ENCODE results near the gene PTK6. TPM values are rescaled to one million over a fixed set of nuclear protein-coding genes. Genes with fewer than 3 reads are reported as not detected.

PTK6 gene
- total and polyA plus RNA-seq, 2 of the 13 experiments (the other 11 are each of a cell fraction or from before 2014, with no cell fraction given), result 0.08 TPM; not detected in 1

GRCh38 chr20:63576311-63576710 is 39.1 kb upstream of the PTK6 start:
- H3K27ac ChIP-seq (ENCODE audit: extremely low read length, insufficient read depth, low read length), result no peak overlapping the region
- intact Hi-C loops (cut with micrococcal nuclease; ENCODE audit: unreplicated experiment), result no loop called here
- peaks cover 6 to 34% of the 10 kb centered on the region in 2 experiments; a peak in 3 of 5 replicates for H3K27me3 ChIP-seq (ENCODE audit: control insufficient read depth in 1 of 2, insufficient read depth in 2 of 2, low read length in 2 of 2)
- H3K36me3 ChIP-seq (replicated peaks in 1 of 2; ENCODE audit: control insufficient read depth in 1 of 2, insufficient read depth in 2 of 2, low read length in 2 of 2), result no peaks in the 10 kb centered on the region
- in situ Hi-C loops (cut with HindIII; ENCODE audit: extremely low pct_ligation_motif_present, low pct_unique_long_range_greater_than_20kb), result loop anchor here (5.0 kb wide), 1 partner anchor 39 kb away; the partner anchor contains the start of gene PTK6
- 72% methylated on average over 7 of the region's 7 CpGs for WGBS (ENCODE audit: low lambda C conversion rate)
- DNase-seq (ENCODE audit: low spot score), result no peak
- no peak overlapping the region for H3K4me3 ChIP-seq (replicated peaks in 1 of 3; ENCODE audit: insufficient read depth in 1 of 3, low read depth in 2 of 3, low read length in 3 of 3)
- H3K79me2 ChIP-seq (ENCODE audit: insufficient read depth, low read length), result no peaks in the 10 kb centered on the region
- H3K4me2 ChIP-seq (ENCODE audit: low read depth, low read length), result no peak overlapping the region
- FAIRE-seq, result no peak
- no peaks in the 10 kb centered on the region for H4K20me1 ChIP-seq (ENCODE audit: insufficient read depth, low read length)
- no peak for ATAC-seq
- H3K4me1 ChIP-seq (ENCODE audit: insufficient read depth, low read length), result peaks cover 69% of the 10 kb centered on the region
- ChIA-PET POLR2A (no interaction called here), CTCF (ENCODE audit: low intra/inter-chr PET ratio, low total read pairs) (no interaction called here)
- BruUV-seq (replicated peaks), result no TSS peak
- H2AFZ ChIP-seq (ENCODE audit: low read length), result no peak overlapping the region
- no peak overlapping the region for H3K9ac ChIP-seq (ENCODE audit: insufficient read depth, low read depth, low read length)
- H3K9me3 ChIP-seq (ENCODE audit: low read length), result no peaks in the 10 kb centered on the region
- TF ChIP-seq SYNCRIP (IDR thresholded peaks at IDR 0.05; ENCODE audit: insufficient read depth, low read depth, low read length) (no peak), ZNF724P (CRISPR knock-in tag; IDR thresholded peaks at IDR 0.05; ENCODE audit: borderline replicate concordance) (no peak), ZNF703 (CRISPR knock-in tag; IDR thresholded peaks at IDR 0.05; ENCODE audit: borderline replicate concordance) (no peak), ZBTB43 (CRISPR knock-in tag; conservative IDR thresholded peaks at IDR 0.05) (no peak), NCOA2 (CRISPR knock-in tag; IDR thresholded peaks at IDR 0.05) (no peak), ZNF704 (CRISPR knock-in tag; IDR thresholded peaks at IDR 0.05; ENCODE audit: borderline replicate concordance) (no peak), PAX8 (CRISPR knock-in tag; IDR thresholded peaks at IDR 0.05; ENCODE audit: borderline replicate concordance) (no peak), ZNF513 (CRISPR knock-in tag; conservative IDR thresholded peaks at IDR 0.05) (no peak), MED13 (CRISPR knock-in tag; IDR thresholded peaks at IDR 0.05) (no peak), TAF15 (IDR thresholded peaks at IDR 0.05; ENCODE audit: low read depth, low read length, poor library complexity, severe bottlenecking) (no peak), ZBTB38 (CRISPR knock-in tag; IDR thresholded peaks at IDR 0.05) (no peak), TEAD3 (CRISPR knock-in tag; optimal IDR thresholded peaks at IDR 0.05; ENCODE audit: borderline replicate concordance) (no peak), ZNF33B (CRISPR knock-in tag; IDR thresholded peaks at IDR 0.05) (no peak), DPF2 (CRISPR knock-in tag; IDR thresholded peaks at IDR 0.05; ENCODE audit: borderline replicate concordance, low read depth) (no peak)

All from HepG2 (cell line).